Spleen (tissue), 11 donors: ENCODE data around the gene KCNK4. TPM values are rescaled to one million over a fixed set of nuclear protein-coding genes. Genes with fewer than 3 reads are reported as not detected.

ENCODE experiments used
- DNase-seq: peaks from one replicate; pipeline ENCODE4 v3.0.0-alpha.2; 2020
- H3K27ac ChIP-seq, 8 donors: fragments of 200-600 bp; sonication (generic) in 7 of 8; 1 replicate in 4 of 8; 2 replicates in 4 of 8; pipeline versions ENCODE4 v1.5.0 to v1.8.0; 2016 to 2021; ENCODE audit warnings: inconsistent platforms in 4 of 8, mild to moderate bottlenecking in 4 of 8, moderate library complexity in 1 of 8
- H3K27me3 ChIP-seq, 7 donors: fragments of 200-600 bp; sonication (generic) in 6 of 7; replicated peaks in 1 of 7; 1 replicate in 4 of 7; 2 replicates in 3 of 7; pipeline versions ENCODE4 v1.5.0 to v1.8.0; 2016 to 2021; ENCODE audit warnings: inconsistent platforms in 3 of 7, mild to moderate bottlenecking in 1 of 7
- H3K36me3 ChIP-seq, 6 donors: fragments of 200-600 bp; sonication (generic) in 5 of 6; 1 replicate in 4 of 6; 2 replicates in 2 of 6; pipeline versions ENCODE4 v1.5.0 to v1.8.0; 2016 to 2021; ENCODE audit warnings: inconsistent platforms in 2 of 6
- H3K4me1 ChIP-seq, 6 donors: fragments of 200-600 bp; sonication (generic) in 5 of 6; 1 replicate in 3 of 6; 2 replicates in 3 of 6; pipeline versions ENCODE4 v1.5.0 to v1.8.0; 2016 to 2021; ENCODE audit warnings: inconsistent platforms in 3 of 6
- H3K4me3 ChIP-seq, 8 donors: fragments of 200-600 bp; sonication (generic) in 7 of 8; 1 replicate in 4 of 8; 2 replicates in 4 of 8; pipeline versions ENCODE4 v1.5.0 to v1.8.0; 2016 to 2021; ENCODE audit warnings: inconsistent platforms in 4 of 8, mild to moderate bottlenecking in 4 of 8, moderate library complexity in 2 of 8
- H3K9me3 ChIP-seq, 8 donors: fragments of 200-600 bp; sonication (generic) in 7 of 8; 1 replicate in 4 of 8; 2 replicates in 4 of 8; pipeline versions ENCODE4 v1.5.0 to v1.8.0; 2016 to 2021; ENCODE audit warnings: inconsistent platforms in 4 of 8
- POLR2A ChIP-seq, 3 donors: fragments of 450-650 bp; IDR thresholded peaks; one replicate each; pipeline ENCODE4 v1.5.1; 2017; ENCODE audit warnings: antibody characterized with exemption in 3 of 3, mild to moderate bottlenecking in 1 of 3
- POLR2AphosphoS5 ChIP-seq, 3 donors: sonication (generic); formaldehyde crosslinking; IDR thresholded peaks; one replicate each; pipeline ENCODE4 v1.5.1; 2017; ENCODE audit warnings: antibody characterized with exemption in 3 of 3
- whole genome bisulfite sequencing, 5 donors: extraction: QIAGEN DNeasy Blood & Tissue Kit in 3 of 5; methylation state at CpG; one replicate each; pipeline versions ENCODE4 v1.1.5 to v1.1.7; 2013 to 2018; 5-methylcytosine and 5-hydroxymethylcytosine counted together
- intact Hi-C: fragments of 100-400 bp; cut with DNase I; formaldehyde crosslinking; loops from one replicate; pipeline ENCODE4 v1.15.0; 2023; ENCODE audit warnings: low total_unique reads
- polyA plus RNA-seq, 3 donors: library from polyadenylated mRNA; stranded (reverse); fragments of 200-250 nt; gene quantifications; one replicate each; pipeline ENCODE4 v1.2.1, GENCODE V29; 2013
- total RNA-seq, 7 donors: library from RNA; depleted of rRNA in 3 of 7; stranded (reverse); fragments of >200 nt in 3 of 7; fragmentation: NEBNext Ultra II Directional in 4 of 7; extraction: Animal tissue kit (Norgen Biotek cat#: 25700) in 4 of 7; gene quantifications; one replicate each; pipeline versions ENCODE4 v1.1.0 to v1.2.1, GENCODE V29; 2016 to 2021
- TF ChIP-seq, protein P1 (sequence below), 11 experiments: fragments of 200-600 bp in 7 of 11; fragments of 450-650 bp in 4 of 11; sonication (generic) in 4 of 11; IDR thresholded peaks in 8 of 11; conservative IDR thresholded peaks in 3 of 11; 1 replicate in 7 of 11; 2 replicates in 4 of 11; pipeline versions ENCODE4 v1.4.0 to v1.8.0; 2016 to 2021; ENCODE audit warnings: antibody characterized with exemption in 11 of 11, inconsistent platforms in 4 of 11, mild to moderate bottlenecking in 1 of 11
- donor health status: healthy with polysubstance abuse.
- donor health status: DM: no; HTN: no; CAD: no; lungs with moderate emphysema.
- donor health status: DM: no; HTN: no; CAD: no.
- donor health status: Bipolar disorder and iron deficiency.
- donor health status: healthy.
- donor health status: DM: no; HTN: no; CAD: no.
- donor health status: DM: yes; HTN: yes; CAD: no.

Gene KCNK4
- total and polyA plus RNA-seq, 10 donors: 0.06 to 0.77 (median 0.35) TPM; not detected in 5

DNA sequence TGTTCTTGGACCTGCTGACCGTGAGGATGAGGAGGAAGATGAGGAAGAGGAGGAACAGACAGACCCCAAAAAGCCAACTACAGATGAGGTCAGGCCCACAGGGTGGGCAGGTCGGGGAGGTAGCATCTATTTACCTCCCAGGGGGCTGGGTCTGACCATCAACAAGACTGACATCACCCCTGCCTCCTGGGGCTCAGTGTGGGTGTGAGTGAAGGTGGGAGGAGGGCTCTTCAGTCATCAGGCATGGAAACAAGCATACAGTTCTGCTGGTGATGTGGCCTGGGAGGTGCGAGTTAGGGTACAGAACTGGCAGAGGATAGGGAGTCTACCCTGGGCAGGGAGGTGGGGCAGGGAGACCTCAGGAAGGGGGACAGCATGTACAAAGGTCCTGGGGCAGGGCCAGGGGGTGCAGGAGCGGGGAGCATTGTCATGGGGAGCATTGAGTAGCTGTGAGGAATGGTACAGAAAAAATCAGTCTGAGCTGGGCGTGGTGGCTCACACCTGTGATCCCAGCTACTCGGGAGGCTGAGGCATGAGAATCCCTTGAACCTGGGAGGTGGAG, 30.9 kb upstream of the KCNK4 start:
- no peak for TF ChIP-seq POLR2AphosphoS5 (IDR thresholded peaks at IDR 0.05)
- no peak for TF ChIP-seq POLR2A (IDR thresholded peaks at IDR 0.05)
- TF ChIP-seq, protein P1, sequence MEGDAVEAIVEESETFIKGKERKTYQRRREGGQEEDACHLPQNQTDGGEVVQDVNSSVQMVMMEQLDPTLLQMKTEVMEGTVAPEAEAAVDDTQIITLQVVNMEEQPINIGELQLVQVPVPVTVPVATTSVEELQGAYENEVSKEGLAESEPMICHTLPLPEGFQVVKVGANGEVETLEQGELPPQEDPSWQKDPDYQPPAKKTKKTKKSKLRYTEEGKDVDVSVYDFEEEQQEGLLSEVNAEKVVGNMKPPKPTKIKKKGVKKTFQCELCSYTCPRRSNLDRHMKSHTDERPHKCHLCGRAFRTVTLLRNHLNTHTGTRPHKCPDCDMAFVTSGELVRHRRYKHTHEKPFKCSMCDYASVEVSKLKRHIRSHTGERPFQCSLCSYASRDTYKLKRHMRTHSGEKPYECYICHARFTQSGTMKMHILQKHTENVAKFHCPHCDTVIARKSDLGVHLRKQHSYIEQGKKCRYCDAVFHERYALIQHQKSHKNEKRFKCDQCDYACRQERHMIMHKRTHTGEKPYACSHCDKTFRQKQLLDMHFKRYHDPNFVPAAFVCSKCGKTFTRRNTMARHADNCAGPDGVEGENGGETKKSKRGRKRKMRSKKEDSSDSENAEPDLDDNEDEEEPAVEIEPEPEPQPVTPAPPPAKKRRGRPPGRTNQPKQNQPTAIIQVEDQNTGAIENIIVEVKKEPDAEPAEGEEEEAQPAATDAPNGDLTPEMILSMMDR (IDR thresholded peaks at IDR 0.05 in 8 of 11, conservative IDR thresholded peaks at IDR 0.05 in 3 of 11): no peak
- Histone ChIP-seq H3K27ac (no peak overlapping the region), H3K9me3 (no peaks in the 10 kb centered on the region), H3K4me1 (peaks cover 0 to 7% (median 2%) of the 10 kb centered on the region in 6 donors), H3K4me3 (no peak overlapping the region), H3K27me3 (no peaks in the 10 kb centered on the region), H3K36me3 (peaks cover 0 to 100% (median 71%) of the 10 kb centered on the region in 6 donors)
- no peak for DNase-seq
- intact Hi-C loops: no loop called here
- WGBS, 5 donors: 89 to 95% (median 91%) methylated on average over 6 of the region's 6 CpGs

DNA sequence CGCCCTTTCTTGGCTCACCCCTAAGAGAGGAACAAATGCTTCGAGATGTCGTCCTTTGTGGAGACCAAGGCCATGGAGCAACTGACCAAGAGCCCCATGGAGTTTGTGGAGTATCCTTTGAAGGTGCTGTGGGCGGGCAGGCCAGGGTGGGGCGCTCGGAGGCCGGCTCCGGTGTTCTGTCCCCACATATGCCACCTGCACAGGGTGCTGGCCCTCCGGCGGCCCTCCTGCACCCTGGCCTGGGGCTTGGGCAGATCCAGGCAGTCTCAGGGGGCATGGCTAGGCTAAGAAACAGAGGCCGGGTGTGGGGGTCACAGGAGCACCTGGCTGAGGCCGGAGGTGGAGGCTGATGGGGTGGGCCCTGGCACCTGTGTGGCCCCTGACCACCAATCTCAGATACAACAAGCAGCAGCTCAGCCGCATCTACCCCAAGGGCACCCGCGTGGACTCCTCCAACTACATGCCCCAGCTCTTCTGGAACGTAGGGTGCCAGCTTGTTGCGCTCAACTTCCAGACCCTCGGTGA, 29.5 kb upstream of the KCNK4 start:
- H3K9me3 ChIP-seq: no peaks in the 10 kb centered on the region
- peaks cover 0 to 6% (median 2%) of the 10 kb centered on the region in 6 donors for H3K4me1 ChIP-seq
- H3K27me3 ChIP-seq: no peaks in the 10 kb centered on the region
- H3K36me3 ChIP-seq: peaks cover 0 to 100% (median 64%) of the 10 kb centered on the region in 6 donors
- WGBS, 5 donors: 89 to 96% (median 94%) methylated on average over 14 to 18 of the region's 18 CpGs
- intact Hi-C loops: no loop called here
- H3K27ac ChIP-seq: no peak overlapping the region
- no peak for DNase-seq
- TF ChIP-seq, protein P1 (IDR thresholded peaks at IDR 0.05 in 8 of 11, conservative IDR thresholded peaks at IDR 0.05 in 3 of 11): no peak
- TF ChIP-seq POLR2AphosphoS5 (IDR thresholded peaks at IDR 0.05) (no peak), POLR2A (IDR thresholded peaks at IDR 0.05) (no peak)
- H3K4me3 ChIP-seq: no peak overlapping the region

DNA sequence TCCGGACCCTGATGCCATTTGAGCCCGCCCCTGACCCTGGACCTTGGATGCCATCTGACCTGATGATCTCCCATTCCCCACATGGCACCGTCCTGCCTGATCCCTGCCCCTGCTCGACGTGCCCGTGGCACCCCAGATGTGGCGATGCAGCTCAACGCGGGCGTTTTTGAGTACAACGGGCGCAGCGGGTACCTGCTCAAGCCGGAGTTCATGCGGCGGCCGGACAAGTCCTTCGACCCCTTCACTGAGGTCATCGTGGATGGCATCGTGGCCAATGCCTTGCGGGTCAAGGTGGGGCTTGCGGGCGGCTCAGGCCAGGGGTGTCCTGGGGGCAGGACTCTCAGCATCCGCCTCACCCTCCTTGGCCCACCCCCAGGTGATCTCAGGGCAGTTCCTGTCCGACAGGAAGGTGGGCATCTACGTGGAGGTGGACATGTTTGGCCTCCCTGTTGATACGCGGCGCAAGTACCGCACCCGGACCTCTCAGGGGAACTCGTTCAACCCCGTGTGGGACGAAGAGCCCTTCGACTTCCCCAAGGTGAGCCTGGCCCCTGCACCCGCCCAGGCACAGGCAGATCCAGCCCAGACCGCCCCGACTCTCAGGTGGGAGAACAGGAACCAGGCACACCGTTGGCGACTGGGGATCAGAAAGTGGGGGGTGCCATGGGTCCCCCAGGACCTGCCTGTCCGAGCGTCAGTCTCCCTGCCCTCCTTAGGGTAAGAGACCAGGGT, 28.7 kb upstream of the KCNK4 start:
- Histone ChIP-seq H3K36me3 (peaks cover 0 to 100% (median 61%) of the 10 kb centered on the region in 6 donors), H3K27ac (no peak overlapping the region), H3K4me1 (peaks cover 6 to 15% (median 10%) of the 10 kb centered on the region in 6 donors), H3K4me3 (no peak overlapping the region), H3K27me3 (no peaks in the 10 kb centered on the region), H3K9me3 (no peaks in the 10 kb centered on the region)
- intact Hi-C loops: no loop called here
- DNase-seq: peak; percentile 76
- 93 to 97% (median 95%) methylated on average over 34 to 42 of the region's 42 CpGs for WGBS, 5 donors
- TF ChIP-seq, protein P1 (IDR thresholded peaks at IDR 0.05 in 8 of 11, conservative IDR thresholded peaks at IDR 0.05 in 3 of 11): no peak
- TF ChIP-seq POLR2A (IDR thresholded peaks at IDR 0.05): no peak
- no peak for TF ChIP-seq POLR2AphosphoS5 (IDR thresholded peaks at IDR 0.05)
